GM18519 (cell line): ENCODE measurements around the gene DLG2.

Source experiments
- ATAC-seq: cut with Tn5 transposase; IDR thresholded peaks from one replicate; pipeline ENCODE4 v1.9.1; 2021; ENCODE audit warnings: mild to moderate bottlenecking, moderate library complexity; ENCODE audit not compliant: unreplicated experiment, low FRiP score

The DLG2 gene

DNA sequence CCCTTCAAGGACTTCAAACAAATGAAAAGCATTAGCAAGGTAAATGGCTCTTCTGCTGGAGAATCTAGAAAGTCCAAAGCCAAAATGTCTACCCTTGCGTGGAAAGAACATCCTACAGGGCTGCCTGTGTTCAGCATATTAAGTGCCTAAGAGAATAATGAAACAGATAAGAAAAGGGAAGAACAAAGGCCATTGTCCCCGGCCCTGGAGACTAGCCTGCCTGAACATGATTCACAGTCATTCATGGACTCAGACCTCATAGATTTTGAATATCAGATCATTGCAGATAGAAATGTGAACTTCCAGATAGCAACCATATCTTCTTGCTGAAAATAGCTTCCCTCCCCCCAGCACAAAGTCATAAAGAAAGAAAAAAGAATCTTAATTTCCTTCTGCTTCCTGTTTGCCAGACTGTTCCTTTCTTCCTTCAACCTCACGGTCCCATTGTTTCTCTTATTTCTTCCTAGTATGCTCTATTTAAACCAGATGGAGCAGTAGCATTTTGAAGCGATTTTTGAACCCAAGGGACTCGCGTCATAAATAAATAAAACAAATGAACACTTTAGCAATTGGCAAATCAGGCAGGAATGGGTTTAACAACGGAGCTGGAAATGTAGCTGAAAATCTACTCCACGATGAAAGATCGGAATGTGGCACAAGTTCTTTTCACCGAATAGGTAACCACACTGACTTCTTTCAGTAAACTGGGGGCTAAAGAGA is 1932.8 kb downstream of the DLG2 start:
- ATAC-seq: no peak

- ATAC-seq: no peak
These were observed 1933.7 kb downstream of the DLG2 start for GRCh38 chr11:83693306-83693992.

- ATAC-seq: no peak
These were observed 1934.5 kb downstream of the DLG2 start for GRCh38 chr11:83692675-83693074.

DNA sequence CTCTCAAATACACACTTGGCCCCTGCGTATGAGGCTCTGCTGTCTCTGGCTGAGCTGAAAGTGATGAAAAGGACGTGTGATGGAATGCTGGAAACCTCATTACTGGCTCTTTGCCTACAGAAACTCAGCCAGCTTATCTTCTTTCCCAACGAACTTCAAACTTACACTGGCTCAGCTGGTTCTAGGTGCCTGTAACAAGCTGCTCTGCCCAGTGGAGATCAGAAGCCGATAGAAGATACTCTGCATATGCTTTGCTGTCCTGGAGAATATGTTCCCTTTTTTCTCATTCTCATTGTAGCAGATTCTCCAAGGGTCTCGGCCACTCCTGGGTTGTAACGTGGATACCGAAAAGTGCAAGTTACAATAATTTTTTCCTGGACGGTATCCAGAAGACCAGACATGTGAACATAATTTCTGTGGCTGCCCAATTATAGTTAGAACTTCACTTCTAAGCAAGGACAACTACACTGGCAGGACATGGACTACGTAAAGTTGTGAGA is 1935.6 kb downstream of the DLG2 start:
- no peak for ATAC-seq

- no peak for ATAC-seq
These were observed 1937.9 kb downstream of the DLG2 start for GRCh38 chr11:83689144-83689780.

- ATAC-seq: no peak
These were observed 1939.4 kb downstream of the DLG2 start for GRCh38 chr11:83687787-83688186.

- ATAC-seq: no peak
These were observed 1941.4 kb downstream of the DLG2 start for GRCh38 chr11:83685730-83686129.

DNA sequence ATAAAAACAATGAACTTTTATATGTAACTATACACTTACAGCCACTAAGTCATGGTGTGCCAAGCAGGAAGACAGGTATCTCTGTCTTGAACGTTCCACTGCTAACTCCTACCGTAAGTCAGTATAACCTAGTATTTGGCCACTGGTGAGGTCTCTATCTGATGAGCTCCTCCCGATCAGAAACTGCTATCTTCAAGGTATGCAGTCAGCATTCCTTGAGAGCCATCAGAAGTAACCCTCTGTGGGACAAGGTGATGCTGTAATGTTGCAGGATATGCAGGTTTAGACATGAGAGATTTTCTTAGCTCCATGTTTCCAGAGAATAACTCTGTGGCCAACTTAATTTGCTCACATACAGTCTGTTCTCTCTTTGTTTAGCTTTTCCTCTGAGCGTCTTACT is 1943.1 kb downstream of the DLG2 start:
- no peak for ATAC-seq

DNA sequence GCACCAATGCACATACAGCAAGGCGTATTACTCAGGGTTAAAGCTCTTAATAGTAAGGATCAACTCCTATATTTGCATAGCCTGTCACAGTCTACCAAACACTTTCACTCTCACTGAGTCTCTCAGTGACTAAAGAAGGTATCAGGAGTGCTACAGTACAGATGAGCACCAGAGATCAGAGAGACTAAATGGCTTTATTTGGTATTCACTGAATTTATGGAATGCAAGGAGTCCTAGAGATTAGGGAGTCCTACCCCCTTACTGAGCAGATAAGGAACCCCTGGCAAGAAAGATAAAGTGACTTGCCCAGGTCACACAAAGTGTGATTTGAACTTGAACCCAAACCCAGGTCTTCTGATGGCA is 1944.6 kb downstream of the DLG2 start:
- peak; percentile 99 for ATAC-seq

- ATAC-seq: no peak
These were observed 1945.1 kb downstream of the DLG2 start for GRCh38 chr11:83681906-83682610.

- ATAC-seq: peak; percentile 45
These were observed 1945.9 kb downstream of the DLG2 start for GRCh38 chr11:83681031-83681781.

- ATAC-seq: no peak
These were observed 1946.8 kb downstream of the DLG2 start for GRCh38 chr11:83680321-83680720.

- ATAC-seq: no peak
These were observed 1948.1 kb downstream of the DLG2 start for GRCh38 chr11:83678831-83679584.

GRCh38 chr11:83677730-83678129 is 1949.4 kb downstream of the DLG2 start:
- no peak for ATAC-seq

DNA sequence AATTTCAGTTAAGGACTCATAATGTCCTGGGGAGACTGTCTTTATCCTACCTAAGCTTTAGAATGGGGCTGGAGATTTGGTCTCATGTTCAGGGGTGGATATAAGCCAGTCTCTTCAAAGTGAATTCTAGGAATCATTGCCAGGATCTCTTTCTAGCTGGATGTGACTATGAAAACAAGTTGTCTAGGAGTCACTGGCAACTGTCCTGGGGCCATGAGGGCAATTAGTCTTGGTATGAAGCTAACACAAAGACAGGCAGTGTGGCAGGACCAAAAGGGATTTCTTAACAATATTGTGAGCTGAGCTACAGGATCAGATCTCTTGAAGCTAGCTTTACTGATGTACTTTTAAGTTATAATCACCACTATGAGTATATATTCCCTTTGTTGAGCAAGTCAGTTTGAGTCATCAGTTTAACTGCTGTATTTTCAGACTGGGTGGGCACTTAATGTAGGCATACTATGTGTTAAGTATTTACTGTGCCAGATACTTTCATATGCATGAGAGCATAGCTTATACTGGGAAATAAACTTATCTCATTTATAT is 1951.0 kb downstream of the DLG2 start:
- ATAC-seq: no peak

DNA sequence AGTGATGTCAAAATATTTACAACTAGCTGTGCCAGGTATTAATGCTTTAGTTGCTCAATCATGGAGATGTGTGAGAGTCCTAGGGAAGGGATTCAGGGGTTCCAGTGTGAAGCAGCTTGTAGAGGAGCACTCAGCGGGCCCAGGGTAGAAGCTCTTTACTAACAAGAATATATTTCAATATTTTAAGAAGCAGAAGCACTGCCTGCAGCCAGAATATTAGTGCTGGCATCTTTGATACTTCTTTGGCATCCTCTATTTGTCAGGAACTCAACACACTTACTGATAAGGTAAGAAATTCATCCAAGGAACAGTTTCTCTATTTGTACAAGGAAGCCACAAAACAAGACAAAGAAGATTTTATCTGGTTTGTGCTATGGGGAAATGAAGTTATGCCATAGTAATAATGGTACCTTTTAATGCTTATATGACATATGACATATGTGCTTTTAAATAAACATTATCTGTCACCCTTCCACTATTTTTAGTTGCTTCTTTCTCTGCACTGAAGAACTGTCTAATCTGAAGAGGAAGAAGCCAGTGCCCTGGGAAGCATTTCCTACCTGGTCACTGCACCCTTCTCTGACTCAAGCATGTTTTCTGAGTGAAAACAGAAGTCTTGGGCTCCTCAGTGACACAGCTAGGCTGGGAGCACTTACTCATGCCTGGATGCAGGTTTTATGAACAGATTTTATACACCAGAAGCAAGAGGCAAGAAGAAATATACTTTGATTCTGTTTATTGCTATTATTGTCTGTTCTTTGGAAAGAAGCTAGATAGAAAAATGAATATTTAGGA is 1952.8 kb downstream of the DLG2 start:
- ATAC-seq: no peak

- no peak for ATAC-seq
These were observed 1955.9 kb downstream of the DLG2 start for GRCh38 chr11:83671289-83671688.

DNA sequence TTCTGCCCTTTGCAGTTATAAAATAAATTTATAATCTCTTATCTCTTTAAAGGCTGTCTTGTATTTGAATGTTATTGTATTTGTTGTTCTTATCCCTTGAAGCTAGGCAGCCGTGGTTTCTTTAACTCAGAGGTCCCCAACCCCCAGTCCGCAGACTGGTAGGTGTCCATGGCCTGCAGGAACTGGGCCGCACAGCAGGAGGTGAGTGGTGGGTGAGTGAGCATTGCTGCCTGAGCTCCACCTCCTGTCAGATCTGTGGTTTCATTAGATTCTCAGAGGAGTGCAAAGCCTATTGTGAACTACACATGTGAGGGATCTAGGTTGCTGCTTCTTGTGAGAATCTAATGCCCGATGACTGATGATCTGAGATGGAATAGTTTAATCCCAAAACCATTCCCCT is 1961.0 kb downstream of the DLG2 start:
- ATAC-seq: no peak

GRCh38 chr11:83663988-83664387 is 1963.2 kb downstream of the DLG2 start:
- ATAC-seq: no peak
